AG09309 (cell line): ENCODE results near the gene MAN1A1.

Source experiments
- DNase-seq: peaks from one replicate; pipeline ENCODE4 v3.0.0-alpha.2; 2010; ENCODE audit warnings: low read depth
- H3K4me3 ChIP-seq: 2 replicates; pipeline ENCODE4 v1.5.1; 2011; ENCODE audit warnings: mild to moderate bottlenecking, low read depth, low read length, moderate library complexity; ENCODE audit not compliant: control insufficient read depth
- TF ChIP-seq, protein P1 (sequence below): IDR thresholded peaks from 2 replicates; pipeline ENCODE4 v1.5.1; 2011; ENCODE audit warnings: mild to moderate bottlenecking, low read depth, low read length, inconsistent platforms; ENCODE audit not compliant: insufficient read depth, control insufficient read depth; ENCODE audit errors: missing control alignments

The MAN1A1 gene

DNA sequence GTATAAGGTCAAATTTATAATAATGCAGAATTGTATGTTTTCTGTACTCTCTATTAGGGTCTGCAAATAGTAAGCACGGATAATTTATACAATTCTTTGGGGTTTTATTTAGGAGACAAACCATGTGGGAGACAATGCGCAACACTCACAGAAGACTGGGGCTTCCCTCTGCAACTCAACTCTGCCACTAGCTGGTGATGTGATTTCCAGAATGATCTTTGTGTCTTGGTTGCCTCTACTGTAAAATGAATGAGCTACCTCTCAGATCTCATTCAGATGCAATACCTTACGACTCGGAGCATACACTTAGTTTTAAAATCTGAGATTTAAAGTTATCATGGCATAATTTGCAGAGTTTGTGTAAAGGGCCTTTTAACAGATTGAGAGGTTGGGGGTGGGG, 6.4 kb downstream of the MAN1A1 start:
- no peak for DNase-seq
- no peak overlapping the region for H3K4me3 ChIP-seq
- TF ChIP-seq, protein P1, sequence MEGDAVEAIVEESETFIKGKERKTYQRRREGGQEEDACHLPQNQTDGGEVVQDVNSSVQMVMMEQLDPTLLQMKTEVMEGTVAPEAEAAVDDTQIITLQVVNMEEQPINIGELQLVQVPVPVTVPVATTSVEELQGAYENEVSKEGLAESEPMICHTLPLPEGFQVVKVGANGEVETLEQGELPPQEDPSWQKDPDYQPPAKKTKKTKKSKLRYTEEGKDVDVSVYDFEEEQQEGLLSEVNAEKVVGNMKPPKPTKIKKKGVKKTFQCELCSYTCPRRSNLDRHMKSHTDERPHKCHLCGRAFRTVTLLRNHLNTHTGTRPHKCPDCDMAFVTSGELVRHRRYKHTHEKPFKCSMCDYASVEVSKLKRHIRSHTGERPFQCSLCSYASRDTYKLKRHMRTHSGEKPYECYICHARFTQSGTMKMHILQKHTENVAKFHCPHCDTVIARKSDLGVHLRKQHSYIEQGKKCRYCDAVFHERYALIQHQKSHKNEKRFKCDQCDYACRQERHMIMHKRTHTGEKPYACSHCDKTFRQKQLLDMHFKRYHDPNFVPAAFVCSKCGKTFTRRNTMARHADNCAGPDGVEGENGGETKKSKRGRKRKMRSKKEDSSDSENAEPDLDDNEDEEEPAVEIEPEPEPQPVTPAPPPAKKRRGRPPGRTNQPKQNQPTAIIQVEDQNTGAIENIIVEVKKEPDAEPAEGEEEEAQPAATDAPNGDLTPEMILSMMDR: no peak

GRCh38 chr6:119342430-119342829, 7.1 kb downstream of the MAN1A1 start:
- TF ChIP-seq, protein P1: no peak
- DNase-seq: no peak
- no peak overlapping the region for H3K4me3 ChIP-seq

DNA sequence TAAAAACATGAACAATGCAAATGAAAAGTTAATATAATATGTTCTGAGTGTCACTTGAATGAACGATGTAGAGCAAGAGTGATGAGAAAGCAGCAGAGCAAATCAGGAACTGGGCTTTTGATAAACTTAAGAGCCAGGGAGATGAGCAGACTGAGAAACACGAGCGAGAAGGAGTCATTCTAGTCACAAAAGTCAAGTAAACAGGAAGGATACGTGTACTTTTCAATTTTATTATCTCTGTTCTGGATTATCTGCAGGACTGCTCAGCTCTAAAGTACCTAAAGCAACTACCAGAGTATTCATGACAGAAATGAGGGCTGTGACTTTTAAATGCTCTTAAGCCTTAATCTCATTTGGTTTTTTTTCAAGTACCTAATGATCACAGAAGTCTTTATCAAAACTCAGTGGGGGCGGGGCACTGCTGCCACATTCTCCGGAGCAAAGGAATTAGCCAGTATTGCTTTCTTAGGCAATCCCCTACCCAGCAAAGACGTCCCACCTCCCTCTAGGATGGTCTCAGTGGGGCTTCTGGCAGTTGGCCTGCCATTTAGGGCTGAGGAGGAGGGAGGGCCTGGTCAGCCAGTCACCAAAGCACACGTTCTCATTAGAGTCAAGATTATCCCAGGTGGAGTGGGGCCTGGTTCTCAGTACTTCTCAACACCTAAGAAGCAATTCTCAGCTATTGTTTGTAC, 8.6 kb downstream of the MAN1A1 start:
- H3K4me3 ChIP-seq: no peak overlapping the region
- no peak for DNase-seq
- TF ChIP-seq, protein P1: no peak

DNA sequence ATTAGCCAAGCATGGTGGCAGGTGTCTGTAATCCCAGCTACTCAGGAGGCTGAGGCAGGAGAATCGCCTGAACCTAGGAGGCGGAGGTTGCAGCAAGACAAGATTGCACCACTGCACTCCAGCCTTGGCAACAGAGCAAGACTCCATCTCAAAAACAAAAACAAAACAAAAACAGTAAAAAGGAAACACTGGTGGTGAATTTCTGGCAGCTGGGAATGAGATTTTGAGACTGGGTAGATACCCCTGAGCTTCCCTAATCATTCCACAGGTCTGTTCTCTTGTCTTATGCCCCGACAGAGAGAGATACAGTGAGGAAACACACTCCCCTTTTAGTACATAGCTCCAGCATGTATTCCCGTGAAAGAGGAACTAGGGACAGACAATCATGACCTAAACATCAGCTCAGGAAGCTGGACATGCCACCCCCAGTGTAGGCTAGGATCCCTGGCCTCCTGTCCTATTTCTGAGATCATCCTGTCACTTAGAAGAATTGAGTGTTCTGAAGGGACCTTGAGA, 9.6 kb downstream of the MAN1A1 start:
- DNase-seq: no peak
- H3K4me3 ChIP-seq: no peak overlapping the region
- TF ChIP-seq, protein P1: no peak

DNA sequence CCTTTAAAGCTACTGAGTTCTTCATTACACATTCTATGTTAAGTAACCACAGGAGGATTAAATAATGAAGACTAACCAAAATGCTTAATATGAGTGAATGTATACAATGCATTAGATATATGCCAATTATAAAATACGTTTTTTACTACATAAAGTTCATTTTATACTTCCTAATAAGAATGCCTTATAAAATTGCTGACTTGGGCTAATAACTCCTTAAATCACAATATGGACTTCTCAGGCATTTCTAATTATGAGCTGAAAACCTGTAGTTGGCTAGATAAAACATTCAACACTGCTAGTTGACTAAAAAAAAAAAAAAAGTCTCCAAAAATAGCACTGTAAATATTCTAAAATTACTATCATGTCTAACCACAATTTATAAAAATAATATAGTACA, 11.8 kb downstream of the MAN1A1 start:
- no peak for DNase-seq

DNA sequence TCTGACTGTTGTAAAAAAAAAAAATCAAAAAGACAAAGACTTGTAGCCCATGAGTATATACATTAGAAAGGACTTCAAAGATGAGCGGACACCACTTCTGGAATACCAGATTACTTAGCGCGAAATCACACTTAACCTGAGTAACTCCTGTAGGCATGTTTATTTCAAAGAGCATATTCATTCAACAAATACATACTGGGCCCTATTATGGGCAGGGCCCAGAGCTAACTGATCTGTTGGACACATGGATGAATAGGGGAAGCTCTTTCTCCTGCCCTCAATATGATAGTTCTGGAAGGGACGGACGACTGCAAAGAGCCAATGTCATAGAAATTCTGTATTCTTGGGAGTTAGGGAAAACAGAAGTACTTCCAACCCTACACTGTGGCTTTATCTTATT, 12.3 kb downstream of the MAN1A1 start:
- TF ChIP-seq, protein P1: no peak
- H3K4me3 ChIP-seq: no peak overlapping the region
- no peak for DNase-seq

More for the DNA sequence above, 11.8 kb downstream of the MAN1A1 start:
- no peak overlapping the region for H3K4me3 ChIP-seq
- TF ChIP-seq, protein P1: no peak
